ENCODE data around the gene CCDC18.

The CCDC18 gene

GRCh38 chr1:93283496-93283895 is 103.0 kb downstream of the CCDC18 start:
- no peaks in the 10 kb centered on the region for H3K36me3 ChIP-seq (ENCODE audit: control insufficient read depth, insufficient read depth, low read length)
- no peaks in the 10 kb centered on the region for H3K9me3 ChIP-seq (ENCODE audit: control insufficient read depth, low read length)

GRCh38 chr1:93288558-93288957 is 108.0 kb downstream of the CCDC18 start:
- Histone ChIP-seq H3K36me3 (ENCODE audit: control insufficient read depth, insufficient read depth, low read length) (no peaks in the 10 kb centered on the region), H3K9ac (ENCODE audit: low read length) (no peak overlapping the region), H3K4me1 (ENCODE audit: control insufficient read depth, insufficient read depth, low read length) (no peaks in the 10 kb centered on the region), H3K4me3 (ENCODE audit: low read length) (no peak overlapping the region), H3K27me3 (ENCODE audit: control insufficient read depth, insufficient read depth, low read length) (no peaks in the 10 kb centered on the region), H3K9me3 (ENCODE audit: control insufficient read depth, low read length) (no peaks in the 10 kb centered on the region)

More at GRCh38 chr1:93283496-93283895, 103.0 kb downstream of the CCDC18 start:
- no peak overlapping the region for H3K9ac ChIP-seq (ENCODE audit: low read length)
- no peaks in the 10 kb centered on the region for H3K4me1 ChIP-seq (ENCODE audit: control insufficient read depth, insufficient read depth, low read length)
- H3K27me3 ChIP-seq (ENCODE audit: control insufficient read depth, insufficient read depth, low read length), result no peaks in the 10 kb centered on the region
- no peak overlapping the region for H3K4me3 ChIP-seq (ENCODE audit: low read length)

- H3K4me3 ChIP-seq (ENCODE audit: low read length), result no peak overlapping the region
- H3K36me3 ChIP-seq (ENCODE audit: control insufficient read depth, insufficient read depth, low read length), result no peaks in the 10 kb centered on the region
- H3K9me3 ChIP-seq (ENCODE audit: control insufficient read depth, low read length), result no peaks in the 10 kb centered on the region
- H3K9ac ChIP-seq (ENCODE audit: low read length), result no peak overlapping the region
- no peaks in the 10 kb centered on the region for H3K27me3 ChIP-seq (ENCODE audit: control insufficient read depth, insufficient read depth, low read length)
- H3K4me1 ChIP-seq (ENCODE audit: control insufficient read depth, insufficient read depth, low read length), result no peaks in the 10 kb centered on the region
Observed at GRCh38 chr1:93296555-93297154, 116.1 kb downstream of the CCDC18 start.

- Histone ChIP-seq H3K4me3 (ENCODE audit: low read length) (no peak overlapping the region), H3K36me3 (ENCODE audit: control insufficient read depth, insufficient read depth, low read length) (no peaks in the 10 kb centered on the region), H3K9me3 (ENCODE audit: control insufficient read depth, low read length) (no peaks in the 10 kb centered on the region), H3K4me1 (ENCODE audit: control insufficient read depth, insufficient read depth, low read length) (no peaks in the 10 kb centered on the region), H3K27me3 (ENCODE audit: control insufficient read depth, insufficient read depth, low read length) (no peaks in the 10 kb centered on the region), H3K9ac (ENCODE audit: low read length) (no peak overlapping the region)
Observed at GRCh38 chr1:93301131-93301530, 120.6 kb downstream of the CCDC18 start.

- Histone ChIP-seq H3K36me3 (ENCODE audit: control insufficient read depth, insufficient read depth, low read length) (no peaks in the 10 kb centered on the region), H3K4me1 (ENCODE audit: control insufficient read depth, insufficient read depth, low read length) (peaks cover 7% of the 10 kb centered on the region), H3K9ac (ENCODE audit: low read length) (no peak overlapping the region), H3K4me3 (ENCODE audit: low read length) (no peak overlapping the region), H3K27me3 (ENCODE audit: control insufficient read depth, insufficient read depth, low read length) (no peaks in the 10 kb centered on the region), H3K9me3 (ENCODE audit: control insufficient read depth, low read length) (no peaks in the 10 kb centered on the region)
Observed at GRCh38 chr1:93302078-93302477, 121.6 kb downstream of the CCDC18 start.

- Histone ChIP-seq H3K9ac (ENCODE audit: low read length) (no peak overlapping the region), H3K4me3 (ENCODE audit: low read length) (no peak overlapping the region), H3K27me3 (ENCODE audit: control insufficient read depth, insufficient read depth, low read length) (no peaks in the 10 kb centered on the region), H3K9me3 (ENCODE audit: control insufficient read depth, low read length) (no peaks in the 10 kb centered on the region), H3K36me3 (ENCODE audit: control insufficient read depth, insufficient read depth, low read length) (no peaks in the 10 kb centered on the region), H3K4me1 (ENCODE audit: control insufficient read depth, insufficient read depth, low read length) (peaks cover 20% of the 10 kb centered on the region)
Observed at GRCh38 chr1:93304716-93305138, 124.2 kb downstream of the CCDC18 start.

GRCh38 chr1:93306920-93307319 is 126.4 kb downstream of the CCDC18 start:
- H3K4me1 ChIP-seq (ENCODE audit: control insufficient read depth, insufficient read depth, low read length), result peaks cover 20% of the 10 kb centered on the region
- H3K4me3 ChIP-seq (ENCODE audit: low read length), result no peak overlapping the region
- H3K36me3 ChIP-seq (ENCODE audit: control insufficient read depth, insufficient read depth, low read length), result no peaks in the 10 kb centered on the region
- no peak overlapping the region for H3K9ac ChIP-seq (ENCODE audit: low read length)
- no peaks in the 10 kb centered on the region for H3K9me3 ChIP-seq (ENCODE audit: control insufficient read depth, low read length)
- H3K27me3 ChIP-seq (ENCODE audit: control insufficient read depth, insufficient read depth, low read length), result no peaks in the 10 kb centered on the region

- Histone ChIP-seq H3K9me3 (ENCODE audit: control insufficient read depth, low read length) (no peaks in the 10 kb centered on the region), H3K27me3 (ENCODE audit: control insufficient read depth, insufficient read depth, low read length) (no peaks in the 10 kb centered on the region), H3K9ac (ENCODE audit: low read length) (no peak overlapping the region), H3K4me1 (ENCODE audit: control insufficient read depth, insufficient read depth, low read length) (peaks cover 4% of the 10 kb centered on the region), H3K4me3 (ENCODE audit: low read length) (no peak overlapping the region), H3K36me3 (ENCODE audit: control insufficient read depth, insufficient read depth, low read length) (no peaks in the 10 kb centered on the region)
Observed at GRCh38 chr1:93313026-93313425, 132.5 kb downstream of the CCDC18 start.

GRCh38 chr1:93317207-93317606 is 136.7 kb downstream of the CCDC18 start:
- Histone ChIP-seq H3K9me3 (ENCODE audit: control insufficient read depth, low read length) (no peaks in the 10 kb centered on the region), H3K27me3 (ENCODE audit: control insufficient read depth, insufficient read depth, low read length) (no peaks in the 10 kb centered on the region), H3K4me1 (ENCODE audit: control insufficient read depth, insufficient read depth, low read length) (peaks cover 16% of the 10 kb centered on the region), H3K36me3 (ENCODE audit: control insufficient read depth, insufficient read depth, low read length) (no peaks in the 10 kb centered on the region), H3K9ac (ENCODE audit: low read length) (no peak overlapping the region), H3K4me3 (ENCODE audit: low read length) (no peak overlapping the region)

- Histone ChIP-seq H3K4me3 (ENCODE audit: low read length) (no peak overlapping the region), H3K9me3 (ENCODE audit: control insufficient read depth, low read length) (no peaks in the 10 kb centered on the region), H3K9ac (ENCODE audit: low read length) (no peak overlapping the region), H3K36me3 (ENCODE audit: control insufficient read depth, insufficient read depth, low read length) (no peaks in the 10 kb centered on the region), H3K27me3 (ENCODE audit: control insufficient read depth, insufficient read depth, low read length) (no peaks in the 10 kb centered on the region), H3K4me1 (ENCODE audit: control insufficient read depth, insufficient read depth, low read length) (peaks cover 23% of the 10 kb centered on the region)
Observed at GRCh38 chr1:93317943-93318342, 137.4 kb downstream of the CCDC18 start.

GRCh38 chr1:93321720-93322119 is 141.2 kb downstream of the CCDC18 start:
- Histone ChIP-seq H3K36me3 (ENCODE audit: control insufficient read depth, insufficient read depth, low read length) (no peaks in the 10 kb centered on the region), H3K9me3 (ENCODE audit: control insufficient read depth, low read length) (no peaks in the 10 kb centered on the region), H3K27me3 (ENCODE audit: control insufficient read depth, insufficient read depth, low read length) (no peaks in the 10 kb centered on the region), H3K4me3 (ENCODE audit: low read length) (no peak overlapping the region), H3K4me1 (ENCODE audit: control insufficient read depth, insufficient read depth, low read length) (peaks cover 46% of the 10 kb centered on the region), H3K9ac (ENCODE audit: low read length) (no peak overlapping the region)

- H3K4me3 ChIP-seq (ENCODE audit: low read length), result no peak overlapping the region
- H3K9me3 ChIP-seq (ENCODE audit: control insufficient read depth, low read length), result no peaks in the 10 kb centered on the region
- peaks cover 46% of the 10 kb centered on the region for H3K4me1 ChIP-seq (ENCODE audit: control insufficient read depth, insufficient read depth, low read length)
- H3K36me3 ChIP-seq (ENCODE audit: control insufficient read depth, insufficient read depth, low read length), result no peaks in the 10 kb centered on the region
- H3K9ac ChIP-seq (ENCODE audit: low read length), result no peak overlapping the region
- no peaks in the 10 kb centered on the region for H3K27me3 ChIP-seq (ENCODE audit: control insufficient read depth, insufficient read depth, low read length)
Observed at GRCh38 chr1:93322349-93322748, 141.8 kb downstream of the CCDC18 start.
